OCI-LY7 (cell line): ENCODE measurements around the gene METTL17. TPM values are rescaled to one million over a fixed set of nuclear protein-coding genes. Genes with fewer than 3 reads are reported as not detected.

Experiments
- BruUV-seq: library from RNA; stranded (reverse); fragments of 400-500 nt; replicated peaks from 2 replicates; lab custom pipeline; 2021; lab: Mats Ljungman, UMichigan
- CTCF ChIA-PET: fragments of 300-600 bp; sonication (Branson Sonifier 250); formaldehyde crosslinking; loops from one replicate; lab custom pipeline; 2022; ENCODE audit warnings: antibody characterized with exemption; ENCODE audit not compliant: unreplicated experiment; lab: Charles Lee
- POLR2A ChIA-PET: fragments of 300-600 bp; sonication (Branson Sonifier 250); formaldehyde crosslinking; loops from one replicate; lab custom pipeline; 2022; ENCODE audit warnings: antibody characterized with exemption; lab: Charles Lee
- DNase-seq: peaks from one replicate; pipeline ENCODE4 v3.0.0-alpha.2; 2015; ENCODE audit warnings: low spot score
- H2AFZ ChIP-seq: fragments of 200-600 bp; sonication (generic), shearing (Covaris generic); 2 replicates; pipeline ENCODE4 v1.6.1; 2014; ENCODE audit warnings: mild to moderate bottlenecking, antibody characterized with exemption, low read length, moderate library complexity
- H3K27ac ChIP-seq: fragments of 200-600 bp; sonication (generic); 2 replicates; pipeline ENCODE4 v1.5.1; 2014; ENCODE audit warnings: mixed run types, low read depth, mild to moderate bottlenecking, moderate library complexity, low read length, inconsistent platforms; ENCODE audit not compliant: poor library complexity, severe bottlenecking
- H3K36me3 ChIP-seq: fragments of 200-600 bp; sonication (generic); 2 replicates; pipeline ENCODE4 v1.6.1; 2014; ENCODE audit warnings: mild to moderate bottlenecking, antibody characterized with exemption, low read length, moderate library complexity, mixed read lengths; ENCODE audit not compliant: insufficient read depth
- H3K4me1 ChIP-seq: fragments of 200-600 bp; sonication (generic); 2 replicates; pipeline ENCODE4 v1.5.1; 2014; ENCODE audit warnings: mild to moderate bottlenecking, low read length; ENCODE audit not compliant: insufficient read depth, poor library complexity, severe bottlenecking
- H3K4me2 ChIP-seq: fragments of 200-600 bp; sonication (generic); 2 replicates; pipeline ENCODE4 v1.6.1; 2014; ENCODE audit warnings: mild to moderate bottlenecking, low read length
- H3K4me3 ChIP-seq: fragments of 200-600 bp; sonication (generic); 2 replicates; pipeline ENCODE4 v1.5.1; 2014; ENCODE audit warnings: mild to moderate bottlenecking, low read depth, low read length; ENCODE audit not compliant: poor library complexity, severe bottlenecking
- H3K79me2 ChIP-seq: fragments of 200-600 bp; sonication (generic); 2 replicates; pipeline ENCODE4 v1.6.1; 2016; ENCODE audit warnings: low read depth, mild to moderate bottlenecking, low read length, moderate library complexity, mixed read lengths; ENCODE audit not compliant: insufficient read depth
- H3K9me2 ChIP-seq: fragments of 200-600 bp; sonication (generic); 2 replicates; pipeline ENCODE4 v1.6.1; 2016; ENCODE audit warnings: mild to moderate bottlenecking, low read length, mixed read lengths; ENCODE audit not compliant: insufficient read depth
- H3K9me3 ChIP-seq: fragments of 200-600 bp; sonication (generic); 2 replicates; pipeline ENCODE4 v1.6.1; 2014; ENCODE audit warnings: mild to moderate bottlenecking, mixed run types, low read length, mixed read lengths
- H4K20me1 ChIP-seq: fragments of 200-600 bp; sonication (generic); 2 replicates; pipeline ENCODE4 v1.6.1; 2014; ENCODE audit warnings: mild to moderate bottlenecking, antibody characterized with exemption, low read length, moderate library complexity, mixed read lengths; ENCODE audit not compliant: insufficient read depth
- CTCF ChIP-seq: fragments of 200-600 bp; sonication (generic); conservative IDR thresholded peaks from 2 replicates; pipeline ENCODE4 v1.5.1; 2014; ENCODE audit warnings: mild to moderate bottlenecking, antibody characterized with exemption, low read length, moderate library complexity, mixed read lengths
- EZH2phosphoT487 ChIP-seq: fragments of 200-600 bp; sonication (generic); IDR thresholded peaks from 2 replicates; pipeline ENCODE4 v1.6.1; 2018; ENCODE audit warnings: low read depth, borderline replicate concordance, mild to moderate bottlenecking, mixed run types, antibody characterized with exemption, low read length, moderate library complexity, mixed read lengths
- intact Hi-C: fragments of 100-400 bp; cut with micrococcal nuclease; formaldehyde crosslinking; loops from one replicate; pipeline ENCODE4 v1.10.0; 2022; ENCODE audit not compliant: unreplicated experiment
- total RNA-seq, 2 experiments: library from RNA; depleted of rRNA in 1 of 2; stranded (reverse); fragments of >200 nt in 1 of 2; shearing (Covaris generic) in 1 of 2; gene quantifications; 2 replicates each; pipeline ENCODE4 v1.2.3, GENCODE V29; 2014 to 2022

Gene METTL17
- total RNA-seq, 2 experiments from 2014 or later, result 92.0 to 117 TPM

GRCh38 chr14:21037156-21037555 is 47.4 kb downstream of the METTL17 start:
- Histone ChIP-seq H4K20me1 (no peaks in the 10 kb centered on the region), H2AFZ (no peak overlapping the region), H3K4me2 (no peak overlapping the region), H3K27ac (no peak overlapping the region), H3K9me3 (no peaks in the 10 kb centered on the region), H3K79me2 (no peaks in the 10 kb centered on the region), H3K4me1 (no peaks in the 10 kb centered on the region), H3K9me2 (no peaks in the 10 kb centered on the region), H3K4me3 (no peak overlapping the region), H3K36me3 (no peaks in the 10 kb centered on the region)
- intact Hi-C loops, result no loop called here
- ChIA-PET POLR2A (no interaction called here), CTCF (no interaction called here)
- TF ChIP-seq CTCF, result no peak
- no peak for TF ChIP-seq EZH2phosphoT487
- no TSS peak for BruUV-seq
- no peak for DNase-seq

GRCh38 chr14:21038441-21039422 is 49.0 kb downstream of the METTL17 start:
- POLR2A ChIA-PET, result interaction anchor here (0.6 to 1.7 kb wide), 2 partner anchors 32 to 33 kb away, joined by 3 to 4 read pairs; no protein-coding TSS in a partner anchor
- no peaks in the 10 kb centered on the region for H4K20me1 ChIP-seq
- H3K27ac ChIP-seq, result no peak overlapping the region
- no peaks in the 10 kb centered on the region for H3K79me2 ChIP-seq
- no peaks in the 10 kb centered on the region for H3K9me2 ChIP-seq
- no peaks in the 10 kb centered on the region for H3K9me3 ChIP-seq
- DNase-seq, result no peak
- H3K36me3 ChIP-seq, result no peaks in the 10 kb centered on the region
- no peaks in the 10 kb centered on the region for H3K4me1 ChIP-seq
- CTCF ChIA-PET, result no interaction called here
- no peak overlapping the region for H3K4me3 ChIP-seq
- H2AFZ ChIP-seq, result no peak overlapping the region
- no TSS peak for BruUV-seq
- no peak overlapping the region for H3K4me2 ChIP-seq
- intact Hi-C loops, result no loop called here
- TF ChIP-seq EZH2phosphoT487 (no peak), CTCF (no peak)
